ENCODE results near the gene CCSER1. TPM values are rescaled to one million over a fixed set of nuclear protein-coding genes. Genes with fewer than 3 reads are reported as not detected.
A peak's percentile ranks its signal among the peaks of the same experiment; 100 is the strongest.

The CCSER1 gene
- total RNA-seq (2014; rRNA removed; shearing (Covaris generic)), result 1.5 and 2.8 TPM in 2 replicates

- DNase-seq (ENCODE audit: low spot score), result peak; percentile 45
Observed at GRCh38 chr4:90127223-90127705, at the start of gene CCSER1. Gene CCSER1, plus strand, starts transcription at chr4:90127394.

- DNase-seq (ENCODE audit: low spot score), result peak; percentile 8
Observed at GRCh38 chr4:90078440-90078839, 48.8 kb upstream of the CCSER1 start.

DNA sequence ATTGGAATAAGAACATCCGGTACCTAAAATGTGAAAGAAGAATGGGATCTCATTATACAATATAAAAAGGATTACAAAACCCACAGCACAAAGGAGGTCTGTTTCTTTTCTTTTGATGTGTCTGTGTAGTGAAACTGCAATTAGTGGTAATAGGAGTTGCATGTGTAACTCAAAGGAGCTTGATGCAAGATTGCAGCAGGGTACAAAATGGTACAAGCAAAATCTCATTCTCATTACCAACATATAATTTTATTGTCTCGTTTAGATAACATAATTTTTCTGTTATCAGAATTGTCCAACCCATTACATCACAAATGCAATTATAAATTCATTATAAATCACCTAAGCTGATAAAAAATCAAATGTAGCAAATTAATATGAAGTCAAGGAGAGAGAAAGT is 47.1 kb upstream of the CCSER1 start:
- no peak for DNase-seq (ENCODE audit: low spot score)

DNA sequence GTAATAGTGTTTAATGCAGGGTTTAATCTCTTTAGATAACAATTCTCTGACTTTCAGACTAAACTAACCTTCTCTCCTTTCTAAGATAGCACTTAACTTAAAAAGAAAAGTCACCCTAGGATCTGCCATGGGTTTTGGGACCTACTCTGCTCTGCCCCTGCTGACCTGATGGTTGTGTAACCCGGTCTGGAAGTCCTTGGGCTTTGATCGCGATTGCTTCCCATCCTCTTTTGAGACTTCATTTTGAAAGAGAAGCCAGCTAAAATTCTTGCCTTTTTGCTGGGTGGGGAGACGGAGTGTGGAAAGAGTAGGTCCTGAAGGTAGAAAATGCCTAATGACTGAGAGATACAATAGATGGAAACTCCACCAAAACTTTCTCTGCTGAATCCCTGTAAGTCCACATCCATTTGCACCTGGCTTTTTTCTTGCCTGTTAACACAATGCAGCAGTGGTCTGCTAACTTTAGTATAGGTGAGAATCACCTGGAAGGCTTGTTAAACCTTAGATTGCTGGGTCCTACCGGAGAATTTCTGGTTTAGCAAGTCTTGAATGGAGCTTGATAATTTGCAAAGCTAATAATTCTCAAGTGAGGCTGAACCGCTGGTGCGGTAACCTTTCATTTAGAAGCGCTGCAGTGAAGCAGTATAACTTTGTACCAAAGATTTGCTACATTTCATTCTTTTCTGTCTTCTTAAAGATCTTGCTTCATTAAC is 45.6 kb upstream of the CCSER1 start:
- no peak for DNase-seq (ENCODE audit: low spot score)

- DNase-seq (ENCODE audit: low spot score), result no peak
Observed at GRCh38 chr4:90082449-90082848, 44.7 kb upstream of the CCSER1 start.

- DNase-seq (ENCODE audit: low spot score), result no peak
Observed at GRCh38 chr4:90084277-90084966, 42.8 kb upstream of the CCSER1 start.

- DNase-seq (ENCODE audit: low spot score), result no peak
Observed at GRCh38 chr4:90084967-90085295, 42.3 kb upstream of the CCSER1 start.

DNA sequence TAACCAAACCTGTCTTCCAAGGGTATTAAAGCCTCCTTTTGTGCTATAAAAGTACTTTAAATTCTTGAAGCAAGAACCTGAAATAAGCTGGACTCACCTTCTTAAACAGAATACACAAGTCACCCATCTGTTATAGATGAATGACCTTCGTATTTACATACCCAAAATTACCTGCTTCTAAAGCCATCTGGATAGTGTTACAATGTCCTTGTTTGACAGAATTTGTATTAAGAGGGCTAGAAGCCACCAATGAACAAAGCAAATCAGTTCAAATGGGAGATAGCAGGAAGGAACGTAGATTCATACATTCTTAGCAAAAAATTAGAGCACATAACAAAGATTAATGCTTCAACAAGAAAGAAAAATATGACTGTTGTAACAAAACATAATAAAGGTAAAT is 33.7 kb upstream of the CCSER1 start:
- no peak for DNase-seq (ENCODE audit: low spot score)

- peak; percentile 75 for DNase-seq (ENCODE audit: low spot score)
Observed at GRCh38 chr4:90095000-90095399, 32.2 kb upstream of the CCSER1 start.

DNA sequence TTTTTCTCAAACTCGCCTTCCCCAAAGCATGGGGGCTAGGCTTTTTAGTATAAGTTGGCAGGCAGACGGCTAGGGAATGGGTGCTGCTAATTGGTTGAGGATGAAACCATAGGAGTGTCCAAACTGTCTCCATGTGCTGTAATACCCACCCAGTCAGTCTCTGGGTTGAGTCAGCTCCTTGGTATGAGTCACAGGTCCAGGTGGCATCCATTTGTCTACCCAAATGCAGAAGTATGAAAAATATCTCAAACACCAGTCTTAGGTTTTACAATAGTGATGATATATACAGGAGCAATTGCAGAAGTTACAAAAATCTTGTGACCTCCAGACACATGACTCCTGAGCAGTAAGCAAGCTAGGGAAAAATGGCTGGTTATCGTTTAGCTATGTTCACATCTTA is 27.4 kb upstream of the CCSER1 start:
- peak; percentile 63 for DNase-seq (ENCODE audit: low spot score)

GRCh38 chr4:90103991-90104390 is 23.2 kb upstream of the CCSER1 start:
- DNase-seq (ENCODE audit: low spot score), result no peak

GRCh38 chr4:90105274-90105673 is 21.9 kb upstream of the CCSER1 start:
- DNase-seq (ENCODE audit: low spot score), result no peak

DNA sequence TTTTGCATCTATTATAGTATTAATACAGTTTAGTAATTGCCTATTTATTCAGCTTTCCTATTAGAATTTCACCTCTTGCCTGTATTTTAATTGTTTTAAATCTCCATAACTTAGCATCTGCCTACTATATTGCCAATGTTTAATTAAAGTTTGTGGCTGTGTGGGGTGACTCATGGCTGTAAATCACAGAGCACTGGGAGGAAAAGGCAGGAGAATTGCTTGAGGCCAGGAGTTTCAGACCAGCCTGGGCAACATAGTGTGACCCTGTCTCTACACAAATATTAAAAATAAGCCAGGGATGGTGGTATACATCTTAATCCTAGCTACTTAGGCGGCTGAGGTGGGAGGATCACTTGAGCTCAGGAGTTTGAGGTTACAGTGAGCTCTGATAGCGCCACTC is 14.5 kb upstream of the CCSER1 start:
- peak; percentile 12 for DNase-seq (ENCODE audit: low spot score)

- peak; percentile 14 for DNase-seq (ENCODE audit: low spot score)
Observed at GRCh38 chr4:90113881-90114457, 13.2 kb upstream of the CCSER1 start.

DNA sequence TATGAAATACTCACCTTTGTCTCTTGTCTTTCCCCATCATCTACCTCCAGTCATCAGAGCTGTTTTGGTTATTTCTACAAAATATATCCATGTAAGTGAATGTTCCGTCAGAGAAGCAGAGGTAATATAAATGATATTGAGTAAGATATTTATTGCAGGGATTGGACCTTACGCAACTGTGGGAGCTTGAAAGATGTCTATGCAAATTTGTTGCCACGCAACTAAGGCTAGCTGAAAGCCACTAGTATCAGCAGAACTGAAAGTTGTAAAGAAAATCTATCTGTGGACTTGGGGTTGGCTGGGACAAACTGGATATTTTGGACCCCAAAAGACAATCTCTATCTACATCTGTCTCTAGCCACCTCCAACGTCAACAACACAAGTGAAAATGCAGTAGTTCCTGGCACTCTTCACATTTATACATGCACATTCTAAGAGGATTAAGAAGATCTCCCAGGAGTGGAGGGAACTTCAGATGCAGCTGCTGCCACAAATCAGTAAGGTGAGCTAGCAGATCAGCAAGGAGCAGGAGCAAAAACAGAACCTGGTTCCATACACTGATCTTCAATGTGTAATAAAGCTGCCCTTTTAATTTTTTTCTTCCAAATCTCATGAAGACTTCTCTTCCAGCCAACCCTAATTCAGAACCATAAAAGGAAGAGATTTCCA is 8.5 kb upstream of the CCSER1 start:
- DNase-seq (ENCODE audit: low spot score), result no peak

DNA sequence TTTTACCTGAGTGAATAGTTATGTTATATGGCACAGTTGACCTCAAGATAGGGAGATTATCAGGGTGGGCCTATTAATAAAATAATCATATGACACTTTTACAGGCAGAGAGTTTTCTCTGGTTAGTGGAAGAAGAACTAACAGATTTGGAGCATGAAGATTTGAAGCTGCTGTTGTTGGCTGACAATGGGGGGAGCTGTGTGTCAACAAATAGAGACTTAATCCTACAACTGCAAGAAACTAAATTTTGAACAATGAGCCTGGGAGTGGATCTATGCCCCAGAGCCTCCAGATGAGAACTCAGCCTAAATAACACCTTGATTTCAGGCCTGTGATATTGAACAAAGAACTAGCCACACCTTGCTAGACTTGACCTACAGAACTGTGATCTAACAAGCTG is 7.2 kb upstream of the CCSER1 start:
- no peak for DNase-seq (ENCODE audit: low spot score)

DNA sequence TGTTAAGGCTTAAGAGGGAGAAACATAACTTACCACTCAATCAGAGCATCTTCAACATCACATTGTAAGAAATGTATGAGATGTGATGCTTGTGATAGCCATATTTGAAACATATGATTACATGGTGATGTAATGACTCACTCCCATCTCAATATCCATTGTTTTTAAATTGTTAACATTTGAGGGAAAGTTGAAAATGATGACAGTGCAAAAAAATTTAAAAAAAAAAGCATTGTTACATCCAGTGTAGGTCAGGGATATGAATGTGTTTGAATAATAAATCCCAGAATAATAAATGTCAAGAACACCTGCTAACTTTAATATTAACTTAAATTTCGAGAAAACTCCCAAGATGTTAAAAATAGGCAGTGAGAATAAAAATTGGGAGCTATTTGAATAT is 6.4 kb upstream of the CCSER1 start:
- DNase-seq (ENCODE audit: low spot score), result no peak

GRCh38 chr4:90121676-90122354 is 5.4 kb upstream of the CCSER1 start:
- no peak for DNase-seq (ENCODE audit: low spot score)

- peak; percentile 78 for DNase-seq (ENCODE audit: low spot score)
Observed at GRCh38 chr4:90122355-90122748, 4.8 kb upstream of the CCSER1 start.

GRCh38 chr4:90124276-90124675 is 2.9 kb upstream of the CCSER1 start:
- DNase-seq (ENCODE audit: low spot score), result no peak

DNA sequence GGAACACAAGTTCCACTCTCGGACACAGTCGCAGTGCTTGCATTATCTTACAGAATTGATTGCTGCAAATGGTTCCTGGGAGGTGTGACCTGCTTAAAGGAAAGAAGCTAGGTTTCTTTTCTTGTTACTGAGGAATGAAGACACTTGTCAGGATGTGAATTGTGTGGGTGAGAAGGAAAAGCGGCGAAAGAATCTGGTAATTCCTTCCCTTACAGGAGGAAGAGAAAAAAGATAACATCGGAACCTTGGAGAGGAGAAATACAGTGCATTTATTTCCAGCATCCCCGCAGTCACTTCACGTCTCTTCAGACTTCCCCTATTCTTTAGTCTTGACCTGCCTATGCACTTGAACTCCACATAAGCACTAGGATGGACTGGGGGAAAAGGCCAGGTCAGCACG is 389 bp upstream of the CCSER1 start:
- no peak for DNase-seq (ENCODE audit: low spot score)
